Activated T-helper 9 cell treated with anti-CD3 and anti-CD28 coated beads, Interleukin-2, amount 50 U/mL, for 16 hours (primary cell): ENCODE measurements around the gene CLASP1.
"Not testable (repeated sequence)": the region's sequence is repeated elsewhere in the genome, so short reads cannot be mapped to it uniquely, and the experiment has no call there.

Experiments used
- DNase-seq: peaks from one replicate; pipeline ENCODE4 v3.0.0-alpha.2; 2020; ENCODE audit warnings: low read depth

Gene CLASP1

DNA sequence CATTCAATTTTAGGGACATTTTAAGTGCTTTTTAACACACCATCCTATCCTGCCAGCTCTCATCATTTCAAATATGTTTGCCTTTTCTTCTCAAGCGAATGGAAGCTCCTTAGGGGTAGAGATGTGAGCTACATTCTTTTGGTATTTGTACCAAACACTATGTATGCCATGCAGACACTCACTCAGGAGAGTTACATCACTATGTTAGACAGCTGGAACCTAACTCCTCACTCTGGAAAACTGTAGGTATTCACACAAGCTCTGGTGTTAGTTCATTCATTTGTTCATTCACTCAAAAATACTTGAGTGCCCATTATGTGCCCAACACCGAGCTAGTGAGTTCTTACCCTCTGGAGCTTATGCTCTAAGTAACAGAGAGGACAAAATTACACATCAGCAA is 144.9 kb downstream of the CLASP1 start:
- DNase-seq, result no peak

DNA sequence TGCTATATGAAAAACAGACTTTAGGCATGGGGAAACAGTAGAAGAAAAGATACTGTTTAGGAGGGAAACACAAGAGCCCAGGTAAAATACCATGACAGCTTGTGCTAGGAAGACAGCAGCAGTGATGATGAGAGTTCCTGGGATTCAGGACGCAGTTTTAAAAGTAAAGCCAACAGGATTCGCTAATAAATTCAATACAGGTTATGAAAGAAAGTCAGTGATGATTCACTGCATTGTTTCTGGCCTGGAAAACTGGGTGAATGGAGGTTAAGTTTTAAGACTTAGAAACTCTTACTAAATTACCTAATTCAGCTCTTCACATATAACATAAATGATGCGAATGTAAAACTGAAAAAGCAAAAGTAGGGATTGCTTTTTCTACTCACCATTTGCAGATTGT is 146.5 kb downstream of the CLASP1 start:
- DNase-seq, result no peak

DNA sequence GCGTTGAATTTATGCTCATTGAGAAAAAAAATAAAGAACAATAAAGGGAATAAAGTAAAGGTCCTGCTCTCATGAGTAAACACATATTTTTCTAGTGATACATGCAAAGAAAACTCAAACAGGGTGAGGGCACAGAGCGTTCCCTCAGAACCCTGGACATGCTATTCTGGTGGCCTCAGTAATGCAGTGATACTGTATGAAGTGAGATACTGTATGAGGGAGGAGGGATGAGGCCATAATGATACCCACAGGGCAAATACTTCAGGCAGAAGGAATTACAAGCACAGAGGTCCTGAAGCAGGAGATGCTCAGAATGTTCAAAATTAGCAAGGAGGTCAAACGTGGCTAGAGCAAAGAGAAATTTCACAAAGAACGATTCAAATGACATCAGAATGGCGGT is 147.0 kb downstream of the CLASP1 start:
- DNase-seq, result no peak

DNA sequence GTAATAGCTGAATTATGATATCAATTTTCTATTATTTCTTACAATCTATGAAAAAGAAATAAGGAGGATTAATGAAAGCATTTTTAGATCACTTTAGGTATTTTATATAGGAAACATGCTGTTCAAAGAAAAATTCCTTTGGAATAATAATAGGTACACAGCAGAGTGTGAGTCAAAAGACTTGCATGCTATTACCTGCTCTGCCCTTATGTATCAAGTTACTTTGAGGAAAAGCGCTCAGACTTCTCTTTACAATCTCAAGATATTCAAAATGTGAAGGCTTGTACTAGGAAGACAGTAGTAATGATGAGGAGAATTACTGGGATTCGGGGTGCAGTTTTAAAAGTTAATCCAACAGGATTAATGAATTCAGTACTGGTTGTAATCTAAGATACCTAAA is 147.7 kb downstream of the CLASP1 start:
- no peak for DNase-seq

DNA sequence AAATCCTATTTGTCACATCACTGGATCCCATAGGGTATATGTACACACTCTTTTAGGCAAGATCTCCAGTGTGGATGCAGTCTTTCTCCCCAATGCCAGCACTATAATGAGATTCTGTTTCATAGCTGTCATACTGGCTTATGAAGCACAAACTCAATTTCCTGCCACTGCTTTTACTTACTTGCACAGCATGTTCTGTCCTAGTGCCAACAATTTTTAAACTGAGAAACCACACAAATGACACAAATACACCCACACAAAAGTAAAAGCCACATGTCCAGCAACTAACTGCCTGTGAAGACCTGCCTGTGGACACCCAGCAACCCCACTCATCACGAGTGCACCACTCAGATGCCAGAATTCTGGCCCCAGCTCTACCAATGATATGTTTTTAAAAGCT is 148.2 kb downstream of the CLASP1 start:
- no peak for DNase-seq

DNA sequence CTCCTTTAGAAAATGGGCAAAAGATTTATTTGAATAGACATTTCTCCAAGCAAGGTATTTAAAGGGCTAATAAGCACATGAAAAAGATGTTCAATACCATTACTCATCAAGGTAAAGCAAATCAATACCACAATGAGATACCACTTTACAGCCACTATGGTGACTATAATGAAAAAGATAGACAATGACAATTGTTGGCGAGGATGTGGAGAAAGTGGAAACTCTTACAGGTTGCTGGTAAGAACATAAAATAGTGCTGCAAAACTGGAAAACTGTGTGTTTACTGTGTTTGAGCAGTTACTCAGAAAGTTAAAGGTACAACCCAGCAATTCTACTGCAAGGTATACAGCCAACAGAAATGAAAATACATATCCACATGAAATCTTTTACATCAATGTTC is 150.5 kb downstream of the CLASP1 start:
- DNase-seq, result no peak

DNA sequence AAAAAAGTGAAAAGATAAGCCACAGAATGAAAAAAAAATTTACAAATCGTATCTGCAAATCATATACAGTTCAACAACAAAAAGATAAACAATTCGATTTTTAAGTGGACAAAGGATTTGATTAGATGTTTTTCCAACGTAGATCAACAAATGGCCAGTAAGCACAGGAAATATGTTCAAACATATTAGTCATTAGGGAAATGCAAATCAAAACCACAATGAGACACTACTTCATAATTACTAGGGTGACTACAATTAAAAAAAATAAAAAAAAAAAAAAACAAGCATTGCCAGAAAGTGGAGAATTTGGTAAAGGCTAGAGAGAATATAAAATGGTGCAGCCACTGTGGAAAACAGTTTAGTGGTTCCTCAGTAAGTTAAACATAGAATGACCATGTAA is 156.9 kb downstream of the CLASP1 start:
- no peak for DNase-seq

DNA sequence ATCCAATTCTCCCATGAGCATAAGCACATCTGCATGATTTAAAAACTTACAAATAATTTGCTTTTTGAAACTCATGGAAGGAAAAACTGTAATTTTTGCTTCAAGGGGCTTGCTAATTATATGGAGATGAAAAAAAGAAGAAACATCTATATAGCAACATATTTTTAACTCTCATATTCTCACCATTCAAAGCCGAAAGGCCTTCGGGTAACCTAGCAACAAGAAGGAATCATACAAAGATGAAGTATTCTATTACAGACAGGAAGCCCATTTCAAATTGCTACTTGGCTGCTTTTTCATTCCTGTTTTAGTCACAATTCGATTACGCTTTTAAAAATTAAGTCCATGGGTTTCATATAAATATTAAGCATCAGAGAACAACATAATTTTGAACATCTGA is 157.7 kb downstream of the CLASP1 start:
- no peak for DNase-seq

DNA sequence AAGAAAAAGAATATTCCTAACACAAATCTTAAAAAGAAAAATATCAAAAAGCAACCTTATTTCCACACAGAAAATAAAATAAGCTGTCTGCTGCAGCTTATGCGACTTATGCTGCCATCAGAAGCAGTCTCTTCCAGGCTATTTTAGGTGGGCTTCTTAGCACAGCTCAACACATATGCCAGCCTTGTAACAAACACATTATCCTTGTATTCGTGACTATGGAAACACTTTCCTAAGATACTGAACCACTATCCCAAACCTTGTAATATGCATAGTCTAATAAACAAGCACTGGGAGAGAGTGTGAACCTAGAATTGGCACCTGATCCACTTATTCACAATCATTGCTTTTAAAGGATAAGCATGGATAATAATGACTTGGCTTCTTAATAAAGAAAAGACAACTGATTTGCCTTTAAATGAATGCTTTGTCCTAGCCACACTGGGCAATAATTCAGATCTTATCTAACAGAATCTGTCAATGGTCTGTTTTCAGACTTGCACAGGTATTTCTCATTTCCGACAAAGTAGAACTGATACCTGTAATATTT is 158.6 kb downstream of the CLASP1 start:
- no peak for DNase-seq

DNA sequence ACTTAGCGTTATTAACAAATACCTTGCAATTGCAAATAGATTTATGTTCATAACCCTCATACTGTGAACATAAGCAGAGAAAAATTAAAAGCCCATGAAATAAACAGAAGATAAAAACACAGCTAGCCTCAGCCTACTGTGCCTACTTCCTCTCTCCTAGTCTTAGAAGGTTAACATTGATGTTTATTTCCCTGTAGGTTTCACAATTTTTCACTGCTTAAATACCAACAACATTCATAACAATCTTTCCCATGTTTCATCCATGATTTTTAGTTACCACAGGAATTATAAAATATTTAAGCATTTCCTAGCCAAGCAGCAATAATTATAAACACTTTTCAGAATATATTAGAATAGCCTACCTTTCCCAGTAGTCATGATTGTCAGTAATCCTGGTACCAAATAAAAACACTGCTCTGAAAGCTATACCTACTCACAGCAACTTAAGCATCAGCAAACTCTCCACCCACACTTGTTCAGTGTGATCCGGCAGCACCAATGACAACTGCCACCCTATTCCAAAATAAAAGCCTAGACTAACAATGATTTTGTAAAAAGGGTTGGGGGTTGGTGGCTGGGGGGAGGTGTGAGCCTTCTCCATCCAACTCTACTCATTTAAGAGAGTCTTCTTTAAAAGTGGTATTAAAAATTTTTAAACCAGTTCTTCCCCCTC is 159.2 kb downstream of the CLASP1 start:
- DNase-seq, result no peak

DNA sequence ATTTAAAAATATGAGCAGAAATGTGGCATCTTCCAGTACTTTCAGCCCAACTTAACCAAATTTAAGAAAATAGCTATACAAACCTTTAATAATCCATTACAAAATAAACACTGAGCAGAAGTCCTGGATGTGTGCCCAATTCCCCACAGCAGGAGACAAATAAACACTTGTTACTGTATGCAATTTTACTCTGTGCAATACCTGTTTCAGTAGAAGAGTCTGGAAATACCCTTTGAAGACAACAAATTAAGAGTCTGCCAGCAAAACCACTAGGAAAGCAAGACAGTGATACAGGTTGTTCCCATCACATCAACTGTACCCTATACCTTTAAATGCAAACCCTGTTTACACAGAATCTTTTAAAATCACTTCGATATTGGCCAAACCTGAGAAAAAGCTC is 160.0 kb downstream of the CLASP1 start:
- no peak for DNase-seq

DNA sequence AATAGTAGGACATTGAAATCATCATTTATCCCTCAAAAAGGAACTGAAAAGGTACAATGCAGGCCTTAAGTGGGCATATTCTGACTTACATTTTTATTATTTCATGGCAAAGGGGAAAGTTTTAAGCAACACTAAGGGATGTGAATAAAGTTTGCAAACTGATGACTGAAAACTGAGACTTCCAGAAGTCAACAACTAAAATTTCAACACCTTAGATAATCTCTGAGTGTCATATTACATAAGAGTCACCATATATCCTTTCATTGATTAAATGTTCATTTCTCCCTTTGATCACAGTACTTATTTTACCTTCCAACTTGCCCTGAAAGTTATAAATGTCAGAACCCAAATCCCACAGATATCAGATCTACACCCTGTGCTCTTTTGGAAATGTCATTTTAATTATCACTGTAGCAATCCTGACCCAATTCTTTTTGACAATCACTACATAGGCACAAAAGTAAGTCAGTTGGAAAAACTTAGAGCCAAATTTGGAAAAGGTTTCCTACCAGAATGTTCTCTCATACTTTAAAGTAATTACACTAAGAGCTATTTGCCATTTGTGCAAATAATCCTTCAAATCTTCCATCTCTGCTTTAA is 163.0 kb downstream of the CLASP1 start:
- DNase-seq, result no peak

DNA sequence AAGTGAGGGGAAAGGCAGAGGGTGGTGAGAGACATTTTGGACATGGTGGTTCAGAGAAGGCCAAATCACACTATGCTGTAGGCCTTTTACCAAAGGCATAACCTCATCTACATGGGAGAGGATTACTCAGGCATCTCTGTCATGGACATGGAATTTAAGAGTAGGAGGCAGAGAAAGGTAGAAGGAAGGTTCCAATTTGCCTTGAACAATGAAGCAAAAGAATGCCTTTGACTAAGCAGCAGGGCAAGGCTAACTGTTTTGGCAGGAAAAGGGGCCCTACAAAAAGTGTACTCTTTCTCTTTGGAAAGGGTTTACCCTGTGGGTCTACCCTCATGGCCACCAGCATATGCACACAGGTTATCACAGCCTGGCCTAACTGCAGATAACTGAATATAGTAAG is 164.2 kb downstream of the CLASP1 start:
- DNase-seq, result no peak

DNA sequence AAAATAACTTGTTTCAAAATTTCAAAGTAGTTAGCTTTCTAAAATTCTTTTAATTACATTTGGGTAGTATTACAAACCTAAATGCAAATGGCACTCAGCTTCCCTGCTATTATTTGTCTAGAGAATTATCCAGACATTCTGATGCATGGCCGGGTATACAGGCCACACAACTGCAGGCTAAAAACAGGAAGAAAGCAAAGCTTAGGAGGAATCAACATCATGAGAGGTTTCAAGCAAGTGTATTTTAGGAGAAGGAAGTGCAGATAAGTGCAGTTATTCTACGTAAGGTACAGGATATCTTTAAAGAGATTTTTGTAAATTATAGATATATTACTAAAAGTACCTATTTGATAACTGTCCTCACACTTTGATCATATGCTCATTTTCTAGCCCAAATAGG is 165.4 kb downstream of the CLASP1 start:
- no peak for DNase-seq

DNA sequence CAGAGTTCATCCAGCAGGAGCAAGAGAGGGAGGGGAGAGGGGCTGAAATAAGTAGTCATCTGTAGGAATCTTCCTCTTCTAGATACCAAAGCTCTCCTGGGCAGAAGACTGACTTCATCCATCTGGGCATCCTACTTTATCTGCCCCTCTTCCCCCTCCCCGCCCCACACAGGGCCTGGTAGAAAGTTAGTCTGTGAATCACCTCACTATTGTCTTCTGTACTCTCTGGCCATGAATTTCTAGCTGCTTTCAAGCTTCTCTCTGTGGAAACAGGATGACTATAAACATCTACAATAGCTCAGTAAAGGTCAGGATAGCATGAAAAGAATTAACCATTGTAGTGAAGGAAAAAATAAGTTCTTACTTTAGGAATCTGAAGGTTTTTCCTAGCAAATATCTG is 166.2 kb downstream of the CLASP1 start:
- no peak for DNase-seq

DNA sequence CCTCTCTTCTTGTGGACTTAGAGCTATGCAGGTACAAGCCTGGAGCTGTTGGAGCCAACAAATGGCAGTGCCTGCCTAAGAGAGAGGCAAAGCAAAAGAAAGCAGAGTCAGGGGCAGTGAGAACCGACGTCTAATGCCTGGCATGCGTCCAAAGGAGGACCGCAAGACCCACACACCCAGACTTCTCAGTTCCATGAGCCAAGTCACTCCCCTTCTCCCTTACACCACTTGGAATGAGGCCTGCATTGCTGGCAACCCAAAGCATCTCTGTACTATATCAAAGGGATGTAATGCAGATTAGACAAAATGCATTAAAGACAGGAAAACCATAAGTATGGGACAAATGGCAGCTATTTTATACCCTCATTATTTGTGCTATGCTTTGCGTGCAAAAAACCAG is 168.4 kb downstream of the CLASP1 start:
- DNase-seq, result no peak

DNA sequence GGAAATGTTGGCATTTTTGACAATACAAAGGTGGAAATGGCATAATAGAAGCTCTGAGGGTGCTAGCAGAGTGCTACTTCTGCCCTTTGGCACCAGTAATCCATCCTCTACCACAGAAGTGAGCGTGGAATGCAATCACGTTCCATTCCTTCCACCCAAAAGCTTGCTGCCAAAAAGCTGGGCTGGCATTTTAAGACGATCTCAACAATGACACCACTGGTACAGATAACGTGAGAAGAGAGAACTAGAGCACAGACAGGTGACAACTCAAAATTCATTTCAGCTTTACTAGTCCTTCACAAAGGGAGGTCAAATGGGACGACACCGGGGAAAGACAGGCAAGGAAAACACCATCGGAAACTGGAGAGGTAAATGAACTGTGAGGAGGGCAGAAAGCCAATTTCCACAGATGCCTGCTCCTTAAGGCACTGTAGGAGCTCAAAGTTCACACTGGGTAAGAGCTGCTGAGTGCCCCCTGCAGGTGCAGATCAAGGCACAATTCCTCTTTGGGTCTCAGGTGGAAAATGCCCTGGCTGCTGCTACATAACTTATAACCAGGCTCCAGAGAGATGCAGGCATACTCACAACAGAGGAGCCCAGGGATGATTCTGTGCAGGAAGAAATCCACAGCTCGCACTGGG is 169.3 kb downstream of the CLASP1 start:
- DNase-seq, result no peak

DNA sequence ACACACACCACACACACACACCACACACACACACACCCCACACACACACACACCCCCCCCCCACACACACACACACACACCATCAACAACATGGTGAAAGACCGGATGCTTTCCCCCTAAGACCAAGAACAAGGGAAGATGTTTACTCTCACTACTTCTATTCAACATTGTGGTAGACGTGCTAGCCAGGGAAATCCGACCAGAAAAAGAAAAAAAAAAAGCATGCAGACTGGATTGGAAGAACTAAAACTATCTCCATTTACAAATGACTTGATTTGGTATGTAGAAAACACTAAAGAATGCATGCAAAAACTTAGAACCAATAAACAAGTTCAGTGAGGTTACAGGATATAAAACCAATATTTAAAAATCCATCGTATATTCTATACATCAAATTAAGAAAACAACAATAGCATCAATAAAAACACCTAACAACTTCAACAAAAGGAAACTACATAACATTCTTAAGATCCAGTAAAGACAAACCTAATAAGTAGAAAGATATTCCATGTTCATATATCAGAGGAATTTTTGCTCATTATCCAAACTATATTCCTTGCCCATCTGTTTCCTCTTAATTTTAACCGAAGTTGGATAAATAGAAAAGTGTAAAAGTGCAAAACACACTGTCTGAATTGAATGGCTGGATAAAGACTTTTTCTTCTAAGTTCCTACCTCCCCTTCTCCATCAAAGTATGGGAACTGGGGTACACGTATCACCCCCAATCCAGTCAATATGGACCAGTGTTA is 170.1 kb downstream of the CLASP1 start:
- no peak for DNase-seq

DNA sequence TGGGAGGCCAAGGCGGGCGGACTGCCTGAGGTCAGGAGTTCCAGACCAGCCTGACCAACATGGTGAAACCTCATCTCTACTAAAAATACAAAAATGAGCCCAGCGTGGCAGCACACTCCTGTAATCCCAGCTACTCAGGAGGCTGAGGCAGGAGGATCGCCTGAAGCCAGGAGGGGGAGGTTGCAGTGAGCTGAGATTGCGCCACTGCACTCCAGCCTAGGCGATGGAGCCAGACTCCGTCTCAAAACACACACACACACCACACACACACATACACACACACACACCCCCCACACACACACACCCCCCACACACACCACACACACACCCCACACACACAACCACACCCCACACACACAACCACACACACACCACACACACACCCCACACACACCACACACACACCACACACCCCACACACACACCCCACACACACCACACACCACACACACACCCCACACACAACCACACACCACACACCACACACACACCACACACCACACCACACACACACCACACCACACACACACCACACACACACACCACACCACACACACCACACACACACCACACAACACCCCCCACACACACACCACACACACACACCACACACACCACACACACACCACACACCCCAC is 170.8 kb downstream of the CLASP1 start:
- not testable (repeated sequence) for DNase-seq

DNA sequence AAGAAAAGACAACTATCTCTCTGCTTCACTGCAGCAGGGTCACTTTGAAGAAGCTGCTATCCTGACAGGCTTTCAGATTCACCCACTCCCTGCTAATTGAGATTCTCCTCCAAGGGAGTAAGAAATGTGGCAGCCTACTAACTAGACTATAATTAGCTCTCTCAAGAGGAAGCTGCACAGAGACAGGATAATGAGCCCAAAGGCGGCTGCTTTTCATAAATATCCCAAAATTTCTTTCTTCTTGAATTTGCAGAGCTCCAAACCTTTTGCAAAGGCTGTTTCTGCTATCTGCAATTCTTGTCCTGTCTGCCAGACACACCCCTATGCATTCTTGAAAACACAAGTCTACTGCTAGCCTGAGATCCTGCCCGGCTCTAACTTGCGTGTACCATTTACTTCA is 172.6 kb downstream of the CLASP1 start:
- DNase-seq, result no peak

DNA sequence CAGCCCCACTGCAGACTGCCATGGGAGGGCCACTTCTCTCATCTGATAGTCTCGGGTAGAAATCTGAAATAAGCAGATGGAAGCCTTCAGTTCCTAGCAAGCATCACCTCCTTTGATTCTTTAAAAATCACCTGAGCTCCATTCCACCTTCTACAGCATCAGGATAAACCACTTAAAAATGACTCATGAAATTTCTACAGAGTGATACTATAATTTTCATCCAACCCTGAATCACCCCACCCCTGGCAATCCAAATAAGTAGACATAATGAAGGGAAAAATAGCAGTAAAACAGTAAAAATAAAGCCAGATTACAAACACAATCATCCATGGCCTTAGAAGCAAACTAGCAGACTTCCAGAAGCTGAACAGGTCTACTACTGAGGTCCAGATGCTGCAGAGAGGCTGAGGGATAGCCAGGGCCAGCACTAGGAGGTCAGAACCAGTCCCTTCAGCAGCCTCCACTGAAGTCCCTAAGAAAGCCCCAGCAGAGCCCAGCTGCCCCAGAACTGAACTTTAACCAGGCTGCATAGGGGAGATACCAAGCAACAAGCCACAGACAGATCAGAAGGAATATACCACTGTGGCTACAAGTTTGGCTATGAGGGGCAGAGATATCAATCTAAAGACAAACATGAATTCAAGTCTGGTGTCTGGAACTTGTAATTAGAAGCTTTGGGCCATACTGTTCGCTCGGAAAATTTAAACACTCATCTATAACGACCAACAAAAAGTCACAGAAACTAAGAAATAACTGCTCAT is 173.3 kb downstream of the CLASP1 start:
- DNase-seq, result no peak

DNA sequence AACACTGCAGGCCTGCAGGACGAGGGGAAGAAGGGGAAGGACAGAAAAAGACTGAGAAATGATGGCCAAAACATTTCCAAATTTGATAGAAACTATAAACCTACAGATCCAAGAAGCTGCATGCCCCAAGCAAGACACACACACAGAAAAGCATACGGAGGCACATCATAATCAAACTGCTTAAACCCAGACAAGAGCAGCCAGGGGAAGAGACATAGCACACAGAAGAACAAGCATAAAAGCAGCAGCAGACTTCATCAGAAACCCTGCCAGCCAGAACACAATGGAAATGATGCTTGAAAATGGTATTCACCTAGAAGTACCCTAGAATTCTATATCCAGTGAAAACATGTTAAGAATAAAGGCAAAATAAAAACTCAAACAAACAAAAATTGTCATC is 175.8 kb downstream of the CLASP1 start:
- DNase-seq, result no peak
